Body of pancreas (tissue), 4 donors: Measurements from ENCODE around the gene DCD.
A peak's percentile ranks its signal among the peaks of the same experiment; 100 is the strongest.

Source experiments
- POLR2A ChIP-seq, 3 donors: fragments of 450-650 bp; IDR thresholded peaks; one replicate each; pipeline ENCODE4 v1.6.1; 2016; ENCODE audit warnings: antibody characterized with exemption in 3 of 3, mild to moderate bottlenecking in 2 of 3
- TF ChIP-seq, protein P1 (sequence below), 7 experiments: fragments of 450-650 bp in 4 of 7; fragments of 200-600 bp in 3 of 7; sonication (generic) in 3 of 7; IDR thresholded peaks; one replicate each; pipeline ENCODE4 v1.5.1; 2016 to 2019; ENCODE audit warnings: antibody characterized with exemption in 7 of 7

DNA sequence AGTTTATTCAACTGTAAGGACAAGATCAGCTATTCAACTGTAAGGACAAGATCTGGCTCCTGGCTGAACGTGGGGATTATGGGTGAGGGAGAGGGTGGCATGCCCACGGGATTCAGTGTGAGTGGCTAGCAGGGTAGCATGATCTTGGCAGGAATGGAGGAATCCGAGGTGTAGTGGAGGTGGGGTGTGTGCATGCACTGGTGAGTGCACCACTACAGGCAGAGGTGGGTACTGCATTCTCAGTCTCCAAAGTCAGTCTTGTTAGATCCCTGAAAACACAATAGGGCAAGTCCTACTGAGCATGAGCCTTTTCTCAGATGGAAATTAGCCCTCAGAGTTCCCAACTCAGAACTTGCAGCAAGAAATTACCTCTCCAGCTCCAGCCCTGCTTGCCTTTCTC lies 32.2 kb upstream of the DCD start:
- TF ChIP-seq, protein P1, sequence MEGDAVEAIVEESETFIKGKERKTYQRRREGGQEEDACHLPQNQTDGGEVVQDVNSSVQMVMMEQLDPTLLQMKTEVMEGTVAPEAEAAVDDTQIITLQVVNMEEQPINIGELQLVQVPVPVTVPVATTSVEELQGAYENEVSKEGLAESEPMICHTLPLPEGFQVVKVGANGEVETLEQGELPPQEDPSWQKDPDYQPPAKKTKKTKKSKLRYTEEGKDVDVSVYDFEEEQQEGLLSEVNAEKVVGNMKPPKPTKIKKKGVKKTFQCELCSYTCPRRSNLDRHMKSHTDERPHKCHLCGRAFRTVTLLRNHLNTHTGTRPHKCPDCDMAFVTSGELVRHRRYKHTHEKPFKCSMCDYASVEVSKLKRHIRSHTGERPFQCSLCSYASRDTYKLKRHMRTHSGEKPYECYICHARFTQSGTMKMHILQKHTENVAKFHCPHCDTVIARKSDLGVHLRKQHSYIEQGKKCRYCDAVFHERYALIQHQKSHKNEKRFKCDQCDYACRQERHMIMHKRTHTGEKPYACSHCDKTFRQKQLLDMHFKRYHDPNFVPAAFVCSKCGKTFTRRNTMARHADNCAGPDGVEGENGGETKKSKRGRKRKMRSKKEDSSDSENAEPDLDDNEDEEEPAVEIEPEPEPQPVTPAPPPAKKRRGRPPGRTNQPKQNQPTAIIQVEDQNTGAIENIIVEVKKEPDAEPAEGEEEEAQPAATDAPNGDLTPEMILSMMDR (IDR thresholded peaks at IDR 0.05) = peak; percentile 13 to 47 (median 39)
- TF ChIP-seq POLR2A (IDR thresholded peaks at IDR 0.05) = no peak
